HG02840 (cell line): ENCODE measurements around the gene PMAIP1.
A peak's percentile ranks its signal among the peaks of the same experiment; 100 is the strongest.

Experiments used
- ATAC-seq: cut with Tn5 transposase; IDR thresholded peaks from one replicate; pipeline ENCODE4 v1.9.1; 2021; ENCODE audit warnings: mild to moderate bottlenecking, moderate library complexity, moderate number of reproducible peaks; ENCODE audit not compliant: unreplicated experiment, low FRiP score

Gene PMAIP1

GRCh38 chr18:59909289-59910036 is 9.7 kb downstream of the PMAIP1 start:
- ATAC-seq, result no peak

- ATAC-seq, result no peak
Observed at GRCh38 chr18:59910967-59911366, 11.2 kb downstream of the PMAIP1 start.

GRCh38 chr18:59911600-59911999 is 11.8 kb downstream of the PMAIP1 start:
- ATAC-seq, result no peak

DNA sequence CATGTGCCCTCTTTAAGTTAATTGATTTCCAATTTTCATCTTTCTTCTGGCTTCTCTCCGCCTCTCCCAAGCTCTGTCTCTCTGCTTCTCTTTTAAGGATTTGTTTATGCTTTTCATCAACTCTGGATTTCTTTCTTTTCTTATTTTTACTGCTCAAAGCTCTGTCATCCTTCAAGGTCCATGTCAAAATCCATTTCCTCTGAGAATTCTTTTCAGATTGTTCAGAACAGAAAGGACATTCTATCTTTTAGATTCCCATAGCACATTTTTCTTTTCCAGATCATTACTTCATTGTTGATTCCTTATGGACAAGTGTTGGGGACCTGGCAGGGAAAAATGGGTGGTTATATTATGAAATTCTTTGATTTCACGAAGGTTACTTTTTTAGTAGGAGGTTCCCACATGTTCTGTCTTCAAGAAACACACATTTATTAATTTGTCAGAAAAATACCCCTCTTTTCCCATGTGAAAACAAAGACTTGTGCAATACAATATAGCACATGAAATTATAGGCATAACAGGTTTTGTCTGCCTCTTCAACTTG is 12.3 kb downstream of the PMAIP1 start:
- ATAC-seq, result no peak

- ATAC-seq, result no peak
Observed at GRCh38 chr18:59915606-59916005, 15.8 kb downstream of the PMAIP1 start.

DNA sequence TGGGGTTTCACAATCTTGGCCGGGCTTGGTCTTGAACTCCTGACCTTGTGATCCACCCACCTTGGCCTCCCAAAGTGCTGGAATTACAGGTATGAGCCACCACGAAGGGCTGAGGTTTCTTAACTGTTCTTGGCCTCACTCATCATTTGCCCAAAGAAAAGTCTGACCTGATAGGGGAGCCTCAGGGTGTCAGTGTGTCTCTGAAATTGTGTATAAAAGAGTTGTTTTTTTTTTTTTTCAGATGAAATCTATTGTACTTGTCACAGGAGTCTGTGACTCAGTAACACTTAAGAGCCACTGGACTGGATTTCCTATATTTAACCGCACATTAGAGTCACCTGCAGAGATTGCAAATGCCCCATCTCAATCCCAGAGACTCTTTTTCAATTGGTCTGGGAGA is 16.9 kb downstream of the PMAIP1 start:
- no peak for ATAC-seq

GRCh38 chr18:59917422-59917821 is 17.6 kb downstream of the PMAIP1 start:
- no peak for ATAC-seq

DNA sequence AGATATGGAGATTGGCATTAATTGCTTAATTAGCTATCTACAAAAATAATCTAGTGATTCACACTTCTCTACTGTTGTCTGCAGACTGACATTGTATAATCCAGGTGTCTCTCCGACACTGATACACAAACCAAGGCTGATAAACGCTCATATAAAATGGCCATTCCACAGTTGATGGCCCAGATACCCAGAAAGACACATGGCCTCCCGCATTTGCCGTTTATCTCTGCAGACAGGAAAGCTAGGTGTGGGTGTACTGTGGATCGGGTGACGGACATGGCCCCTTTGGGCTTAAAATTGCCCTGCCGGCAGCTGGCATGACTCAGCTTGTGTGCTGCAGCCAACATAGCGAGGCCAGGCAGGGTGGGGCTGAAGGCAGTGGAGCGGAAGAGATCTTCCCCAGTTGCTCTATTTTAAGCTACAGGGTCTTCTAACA is 18.5 kb downstream of the PMAIP1 start:
- no peak for ATAC-seq

- no peak for ATAC-seq
Observed at GRCh38 chr18:59918997-59919396, 19.2 kb downstream of the PMAIP1 start.

- ATAC-seq, result no peak
Observed at GRCh38 chr18:59921384-59921891, 21.6 kb downstream of the PMAIP1 start.

- ATAC-seq, result peak; percentile 38
Observed at GRCh38 chr18:59923539-59924196, 23.9 kb downstream of the PMAIP1 start.

GRCh38 chr18:59926131-59926530 is 26.3 kb downstream of the PMAIP1 start:
- ATAC-seq, result no peak

- ATAC-seq, result peak; percentile 81
Observed at GRCh38 chr18:59927246-59927825, 27.5 kb downstream of the PMAIP1 start.

DNA sequence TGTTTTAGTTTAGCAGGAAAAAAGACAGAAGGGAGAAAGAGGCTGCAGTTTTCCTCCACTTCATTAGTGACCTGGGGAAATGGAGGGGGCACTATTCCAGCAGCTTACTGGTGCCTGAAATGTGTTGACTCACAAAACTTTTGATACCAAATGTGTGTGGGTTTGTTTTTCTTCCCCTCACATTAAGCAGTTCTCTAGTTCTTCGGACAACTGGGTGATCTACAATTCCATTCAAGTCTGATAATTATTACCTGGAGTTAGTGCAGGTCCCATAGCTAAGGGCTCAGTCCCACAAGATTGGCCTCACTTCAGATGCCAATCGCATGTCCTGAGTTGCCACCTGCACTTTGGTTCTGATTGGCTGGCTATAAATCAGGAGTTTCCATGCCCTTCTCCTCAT is 28.4 kb downstream of the PMAIP1 start:
- no peak for ATAC-seq

DNA sequence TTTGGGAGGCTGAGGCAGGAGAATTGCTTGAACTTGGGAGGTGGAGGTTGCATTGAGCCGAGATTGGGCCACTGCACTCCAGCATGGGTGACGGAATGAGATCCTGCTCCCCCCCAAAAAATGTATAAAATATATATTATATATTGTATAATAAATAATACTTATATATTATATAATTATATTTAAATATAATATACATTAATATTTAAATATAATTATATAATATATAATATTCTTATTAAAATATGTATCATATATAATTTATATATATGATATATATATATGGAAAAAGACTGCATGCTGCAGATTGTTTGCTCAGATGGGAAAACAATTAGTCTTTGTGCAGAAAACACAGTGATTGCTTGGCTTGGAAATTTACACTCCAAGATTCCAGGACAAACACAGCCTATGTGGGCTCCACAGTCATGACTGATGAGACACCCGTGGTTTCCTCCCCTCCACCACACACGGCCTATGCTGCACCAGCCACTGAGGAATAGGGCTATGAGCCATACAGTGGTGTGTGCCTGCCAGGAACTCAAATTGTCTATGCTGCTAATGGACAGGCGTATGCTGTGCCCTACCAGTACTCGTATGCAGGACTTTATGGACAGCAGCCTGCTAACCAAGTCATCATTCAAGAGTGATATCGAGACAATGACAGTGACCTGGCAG is 30.0 kb downstream of the PMAIP1 start:
- ATAC-seq, result no peak

GRCh38 chr18:59932401-59932800 is 32.6 kb downstream of the PMAIP1 start:
- no peak for ATAC-seq

GRCh38 chr18:59938676-59939075 is 38.9 kb downstream of the PMAIP1 start:
- no peak for ATAC-seq

DNA sequence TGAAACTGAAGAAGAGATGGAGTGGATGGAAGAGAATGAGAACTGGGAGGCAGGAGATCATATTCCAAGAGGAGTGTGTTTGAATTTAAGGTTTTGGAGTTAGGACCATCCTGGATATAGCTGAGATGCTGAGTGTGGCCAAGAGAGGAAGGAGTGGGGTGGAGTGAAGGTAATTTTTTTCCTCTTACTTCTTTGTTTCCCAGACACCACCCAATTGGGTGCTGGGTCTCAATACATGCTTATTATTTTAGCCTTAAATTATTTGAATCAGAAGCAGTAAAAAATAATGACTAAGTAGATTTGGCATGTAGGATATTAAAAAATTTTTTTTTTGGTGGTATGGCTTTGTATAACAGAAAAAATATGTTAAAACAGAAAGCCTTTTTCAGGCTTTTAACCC is 39.3 kb downstream of the PMAIP1 start:
- ATAC-seq, result no peak

- no peak for ATAC-seq
Observed at GRCh38 chr18:59940068-59940467, 40.3 kb downstream of the PMAIP1 start.

DNA sequence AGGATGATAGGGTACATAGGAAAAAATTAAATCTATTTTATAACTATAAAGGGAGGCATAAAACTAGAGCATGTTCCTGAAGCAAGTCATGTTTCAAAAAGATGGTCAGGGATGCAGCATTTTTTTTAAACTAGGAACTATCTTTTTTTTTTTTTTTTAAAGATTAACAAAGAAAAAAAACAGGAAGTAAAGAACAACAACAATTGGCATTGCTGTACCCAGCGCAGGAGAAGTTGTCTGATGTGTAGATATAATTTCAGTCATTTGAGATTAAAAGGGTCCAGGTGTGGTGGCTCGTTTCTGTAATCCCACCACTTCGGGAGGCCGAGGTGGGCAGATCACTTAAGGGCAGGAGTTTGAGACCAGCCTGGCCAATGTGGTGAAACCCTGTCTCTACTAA is 41.5 kb downstream of the PMAIP1 start:
- no peak for ATAC-seq

DNA sequence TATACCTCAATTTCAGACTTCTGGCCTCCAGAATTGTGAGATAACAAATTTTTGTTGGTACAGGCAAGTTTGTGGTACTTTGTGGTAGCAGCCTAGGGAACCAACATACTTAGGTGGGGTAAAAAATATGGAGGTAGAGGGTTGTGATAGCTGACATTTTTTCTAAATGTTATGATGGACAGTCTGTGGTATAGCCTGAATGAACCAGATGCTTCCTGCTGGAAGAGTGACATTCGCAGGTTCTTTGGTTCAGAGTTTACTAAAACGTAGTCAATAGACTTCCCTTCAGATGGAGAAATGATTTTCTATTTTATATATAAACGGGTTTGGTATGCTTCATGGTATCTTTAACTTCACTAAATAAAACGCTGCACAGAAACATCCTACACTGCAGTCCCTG is 42.8 kb downstream of the PMAIP1 start:
- no peak for ATAC-seq
